ENCODE measurements around the gene BATF. TPM values are rescaled to one million over a fixed set of nuclear protein-coding genes. Genes with fewer than 3 reads are reported as not detected.

Gene BATF
- total RNA-seq, 1 experiment from 2014 or later, result 1.4 TPM

DNA sequence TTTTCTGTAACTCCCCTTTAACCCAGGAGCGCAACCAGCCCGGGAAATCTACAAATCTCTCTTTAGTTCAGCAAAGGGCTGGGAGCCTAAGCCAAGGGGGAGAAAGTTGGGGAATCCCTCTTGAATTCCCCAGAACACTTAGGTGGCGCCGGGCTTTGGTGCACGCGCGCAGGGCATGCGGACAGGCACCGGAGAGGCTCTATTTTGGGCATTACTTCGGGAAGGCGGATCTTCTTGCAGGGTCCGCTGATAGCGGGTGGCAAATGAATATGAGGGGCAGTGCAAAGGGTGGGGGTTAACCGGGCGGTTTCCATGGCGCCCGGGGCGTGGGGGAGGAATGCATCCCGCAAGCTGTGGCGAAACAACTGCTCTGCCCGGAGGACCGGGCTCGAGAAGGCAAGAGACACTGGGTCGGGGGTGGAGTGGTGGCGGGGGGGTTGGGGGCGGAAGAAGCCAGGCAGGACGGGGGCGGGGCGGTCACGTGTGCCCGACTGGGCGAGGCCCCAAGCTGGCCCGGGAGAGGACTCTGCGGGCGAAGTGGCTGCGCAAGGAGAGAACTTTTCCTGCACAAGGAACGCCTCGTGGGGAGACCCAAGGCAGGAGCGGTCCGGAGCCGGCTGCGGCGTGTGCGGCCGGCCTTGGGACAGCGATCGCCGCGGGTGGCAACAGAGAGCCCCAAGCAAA lies 56.0 kb downstream of the BATF start, which contains the start of gene FLVCR2:
Gene FLVCR2 (plus strand): TSS at position 519 of the 684 bp plus-strand sequence. CDS start 353 bp downstream, outside the sequence.
- Mint-ChIP-seq H3K9me3 (ENCODE audit: low read depth, unreplicated experiment) (no peaks in the 10 kb centered on the region), H3K27me3 (ENCODE audit: unreplicated experiment) (no peaks in the 10 kb centered on the region), H3K4me1 (ENCODE audit: low read depth, unreplicated experiment) (peaks cover 9% of the 10 kb centered on the region), H3K4me3 (ENCODE audit: low read depth, unreplicated experiment) (peak within 1 kb of the TSS; percentile 74), H3K36me3 (ENCODE audit: insufficient read depth, unreplicated experiment) (peaks cover 16% of the 10 kb centered on the region), H3K27ac (ENCODE audit: unreplicated experiment) (no peak within 1 kb of the TSS)
- TF ChIP-seq, protein P1, sequence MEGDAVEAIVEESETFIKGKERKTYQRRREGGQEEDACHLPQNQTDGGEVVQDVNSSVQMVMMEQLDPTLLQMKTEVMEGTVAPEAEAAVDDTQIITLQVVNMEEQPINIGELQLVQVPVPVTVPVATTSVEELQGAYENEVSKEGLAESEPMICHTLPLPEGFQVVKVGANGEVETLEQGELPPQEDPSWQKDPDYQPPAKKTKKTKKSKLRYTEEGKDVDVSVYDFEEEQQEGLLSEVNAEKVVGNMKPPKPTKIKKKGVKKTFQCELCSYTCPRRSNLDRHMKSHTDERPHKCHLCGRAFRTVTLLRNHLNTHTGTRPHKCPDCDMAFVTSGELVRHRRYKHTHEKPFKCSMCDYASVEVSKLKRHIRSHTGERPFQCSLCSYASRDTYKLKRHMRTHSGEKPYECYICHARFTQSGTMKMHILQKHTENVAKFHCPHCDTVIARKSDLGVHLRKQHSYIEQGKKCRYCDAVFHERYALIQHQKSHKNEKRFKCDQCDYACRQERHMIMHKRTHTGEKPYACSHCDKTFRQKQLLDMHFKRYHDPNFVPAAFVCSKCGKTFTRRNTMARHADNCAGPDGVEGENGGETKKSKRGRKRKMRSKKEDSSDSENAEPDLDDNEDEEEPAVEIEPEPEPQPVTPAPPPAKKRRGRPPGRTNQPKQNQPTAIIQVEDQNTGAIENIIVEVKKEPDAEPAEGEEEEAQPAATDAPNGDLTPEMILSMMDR (IDR thresholded peaks at IDR 0.05; ENCODE audit: unreplicated experiment), result no peak
- intact Hi-C loops (cut with micrococcal nuclease; ENCODE audit: unreplicated experiment), result loop anchor here (2.0 kb wide), 1 partner anchor 403 kb away; the partner anchor contains the start of gene TGFB3
- BruUV-seq (replicated peaks), result no TSS peak
- CTCF ChIA-PET, result interaction anchor here (0.8 to 4.8 kb wide), 10 partner anchors 12 to 472 kb away, joined by 3 to 33 read pairs (median 3); partner anchors contain the start of genes ERG28 and TTLL5
- DNase-seq, result peak; percentile 72

DNA sequence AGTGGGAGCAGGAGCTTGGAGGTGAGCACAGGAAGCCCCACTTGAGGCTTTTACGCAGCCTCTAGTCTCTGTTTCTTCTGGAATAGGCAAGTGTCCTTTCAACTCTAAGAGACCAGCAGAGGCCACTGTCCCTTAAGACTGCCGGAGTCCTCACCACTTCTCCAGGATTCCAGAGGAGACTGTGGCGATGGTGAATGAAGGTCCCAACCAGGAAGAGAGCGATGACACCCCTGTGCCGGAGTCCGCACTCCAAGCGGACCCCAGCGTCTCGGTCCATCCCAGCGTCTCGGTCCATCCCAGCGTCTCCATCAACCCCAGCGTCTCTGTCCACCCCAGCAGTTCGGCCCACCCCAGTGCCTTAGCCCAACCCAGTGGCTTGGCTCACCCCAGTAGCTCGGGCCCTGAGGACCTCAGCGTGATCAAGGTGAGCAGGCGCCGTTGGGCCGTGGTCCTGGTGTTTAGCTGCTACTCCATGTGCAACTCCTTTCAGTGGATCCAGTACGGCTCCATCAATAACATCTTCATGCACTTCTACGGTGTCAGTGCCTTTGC lies 56.6 kb downstream of the BATF start:
- intact Hi-C loops (cut with micrococcal nuclease; ENCODE audit: unreplicated experiment), result loop anchor here (2.0 kb wide), 1 partner anchor 402 kb away; the partner anchor contains the start of gene TGFB3
- DNase-seq, result peak; percentile 14
- H3K4me3 Mint-ChIP-seq (ENCODE audit: low read depth, unreplicated experiment), result peak overlapping the region; percentile 74
- H3K9me3 Mint-ChIP-seq (ENCODE audit: low read depth, unreplicated experiment), result no peaks in the 10 kb centered on the region
- no peaks in the 10 kb centered on the region for H3K27me3 Mint-ChIP-seq (ENCODE audit: unreplicated experiment)
- no peak overlapping the region for H3K27ac Mint-ChIP-seq (ENCODE audit: unreplicated experiment)
- no TSS peak for BruUV-seq (replicated peaks)
- TF ChIP-seq, protein P1 (IDR thresholded peaks at IDR 0.05; ENCODE audit: unreplicated experiment), result no peak
- CTCF ChIA-PET, result interaction anchor here (0.8 to 4.8 kb wide), 6 partner anchors 73 to 404 kb away, joined by 3 to 33 read pairs (median 4); partner anchors contain the start of genes ERG28 and TTLL5
- H3K4me1 Mint-ChIP-seq (ENCODE audit: low read depth, unreplicated experiment), result peaks cover 9% of the 10 kb centered on the region
- peaks cover 16% of the 10 kb centered on the region for H3K36me3 Mint-ChIP-seq (ENCODE audit: insufficient read depth, unreplicated experiment)

DNA sequence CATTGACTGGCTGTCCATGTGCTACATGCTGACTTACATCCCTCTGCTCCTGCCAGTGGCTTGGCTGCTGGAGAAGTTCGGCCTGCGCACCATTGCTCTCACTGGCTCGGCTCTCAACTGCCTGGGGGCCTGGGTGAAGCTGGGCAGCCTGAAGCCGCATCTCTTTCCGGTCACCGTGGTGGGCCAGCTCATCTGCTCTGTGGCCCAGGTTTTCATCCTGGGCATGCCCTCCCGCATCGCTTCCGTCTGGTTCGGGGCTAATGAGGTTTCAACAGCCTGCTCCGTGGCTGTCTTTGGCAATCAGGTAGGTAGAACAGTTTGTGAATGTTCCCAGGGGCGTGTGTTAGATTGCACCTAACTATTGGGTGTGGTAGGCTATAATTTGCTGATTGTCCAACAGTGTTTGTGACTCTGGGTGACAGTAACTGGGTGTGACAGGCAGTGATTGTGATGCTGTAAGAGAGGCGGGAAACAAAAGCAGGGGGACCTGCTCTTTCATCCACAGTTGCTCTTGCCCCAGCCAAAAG lies 57.1 kb downstream of the BATF start:
- H3K4me1 Mint-ChIP-seq (ENCODE audit: low read depth, unreplicated experiment), result peaks cover 9% of the 10 kb centered on the region
- H3K4me3 Mint-ChIP-seq (ENCODE audit: low read depth, unreplicated experiment), result peak overlapping the region; percentile 74
- intact Hi-C loops (cut with micrococcal nuclease; ENCODE audit: unreplicated experiment), result loop anchor here (2.0 kb wide), 1 partner anchor 401 kb away; the partner anchor contains the start of gene TGFB3
- TF ChIP-seq, protein P1 (IDR thresholded peaks at IDR 0.05; ENCODE audit: unreplicated experiment), result no peak
- CTCF ChIA-PET, result interaction anchor here (0.8 to 4.8 kb wide), 4 partner anchors 73 to 217 kb away, joined by 3 to 33 read pairs (median 3); no protein-coding TSS in a partner anchor
- no peaks in the 10 kb centered on the region for H3K9me3 Mint-ChIP-seq (ENCODE audit: low read depth, unreplicated experiment)
- DNase-seq, result no peak
- peaks cover 16% of the 10 kb centered on the region for H3K36me3 Mint-ChIP-seq (ENCODE audit: insufficient read depth, unreplicated experiment)
- no peak overlapping the region for H3K27ac Mint-ChIP-seq (ENCODE audit: unreplicated experiment)
- H3K27me3 Mint-ChIP-seq (ENCODE audit: unreplicated experiment), result peaks cover under 1% of the 10 kb centered on the region
- BruUV-seq (replicated peaks), result no TSS peak

DNA sequence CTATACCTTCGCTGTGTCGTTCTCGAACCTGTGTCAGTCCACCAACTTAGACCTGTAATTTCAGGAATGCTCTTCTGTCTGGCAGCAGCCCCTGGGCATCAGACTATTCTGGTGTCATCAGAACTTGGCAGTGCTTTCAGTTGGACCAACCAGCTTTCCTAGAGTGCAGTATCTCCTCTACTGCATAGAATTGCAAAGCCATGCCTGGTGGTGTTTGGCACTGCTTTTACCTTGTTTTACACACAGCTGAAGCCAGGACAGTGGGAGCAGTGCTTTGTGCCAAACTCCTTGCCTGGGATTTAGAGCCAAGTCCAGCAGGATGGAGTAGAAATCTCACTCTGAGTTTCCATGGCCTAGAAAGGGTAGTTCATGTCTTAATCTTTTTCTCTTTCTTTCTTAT lies 57.6 kb downstream of the BATF start:
- DNase-seq, result no peak
- Mint-ChIP-seq H3K4me3 (ENCODE audit: low read depth, unreplicated experiment) (no peak overlapping the region), H3K36me3 (ENCODE audit: insufficient read depth, unreplicated experiment) (peaks cover 16% of the 10 kb centered on the region), H3K27ac (ENCODE audit: unreplicated experiment) (no peak overlapping the region), H3K27me3 (ENCODE audit: unreplicated experiment) (peaks cover 6% of the 10 kb centered on the region), H3K9me3 (ENCODE audit: low read depth, unreplicated experiment) (no peaks in the 10 kb centered on the region), H3K4me1 (ENCODE audit: low read depth, unreplicated experiment) (peaks cover 9% of the 10 kb centered on the region)
- TF ChIP-seq, protein P1 (IDR thresholded peaks at IDR 0.05; ENCODE audit: unreplicated experiment), result no peak
- no TSS peak for BruUV-seq (replicated peaks)
- CTCF ChIA-PET, result interaction anchor here (1.6 to 1.8 kb wide), 2 partner anchors 72 to 77 kb away, joined by 3 read pairs; no protein-coding TSS in a partner anchor
- intact Hi-C loops (cut with micrococcal nuclease; ENCODE audit: unreplicated experiment), result loop anchor here (2.0 kb wide), 1 partner anchor 401 kb away; the partner anchor contains the start of gene TGFB3

Measured in Calu3 (cell line).